Skin epidermis (tissue), 12 donors: Measurements from ENCODE around the gene CCDC88B.

Source experiments
- H3K27ac ChIP-seq, 21 experiments: fragments of 200-600 bp; sonication (generic) in 11 of 21; one replicate each; pipeline ENCODE4 v1.5.0; 2020; ENCODE audit warnings: mild to moderate bottlenecking in 3 of 21, inconsistent platforms in 2 of 21, moderate library complexity in 2 of 21
- H3K4me3 ChIP-seq, 7 experiments: fragments of 200-600 bp; sonication (generic) in 2 of 7; one replicate each; pipeline ENCODE4 v1.5.0; 2020; ENCODE audit warnings: inconsistent platforms in 2 of 7, mild to moderate bottlenecking in 2 of 7, moderate library complexity in 1 of 7

The CCDC88B gene

GRCh38 chr11:64371201-64371600 is 31.2 kb downstream of the CCDC88B start:
- Histone ChIP-seq H3K4me3 (no peak overlapping the region), H3K27ac (no peak overlapping the region)

- no peak overlapping the region for H3K4me3 ChIP-seq
- no peak overlapping the region for H3K27ac ChIP-seq
Measured at GRCh38 chr11:64372021-64372420, 32.0 kb downstream of the CCDC88B start.

- Histone ChIP-seq H3K27ac (no peak overlapping the region), H3K4me3 (no peak overlapping the region)
Measured at GRCh38 chr11:64372802-64373597, 33.0 kb downstream of the CCDC88B start.

- H3K27ac ChIP-seq, result no peak overlapping the region
Measured at GRCh38 chr11:64373598-64373974, 33.6 kb downstream of the CCDC88B start.

GRCh38 chr11:64376071-64376470 is 36.1 kb downstream of the CCDC88B start:
- H3K27ac ChIP-seq, result no peak overlapping the region

More at GRCh38 chr11:64373598-64373974, 33.6 kb downstream of the CCDC88B start:
- no peak overlapping the region for H3K4me3 ChIP-seq

GRCh38 chr11:64378335-64378880 is 38.4 kb downstream of the CCDC88B start:
- Histone ChIP-seq H3K4me3 (no peak overlapping the region), H3K27ac (no peak overlapping the region)

More at GRCh38 chr11:64376071-64376470, 36.1 kb downstream of the CCDC88B start:
- no peak overlapping the region for H3K4me3 ChIP-seq

GRCh38 chr11:64379160-64379559 is 39.2 kb downstream of the CCDC88B start:
- H3K27ac ChIP-seq, result no peak overlapping the region
- no peak overlapping the region for H3K4me3 ChIP-seq

- Histone ChIP-seq H3K27ac (no peak overlapping the region), H3K4me3 (no peak overlapping the region)
Measured at GRCh38 chr11:64379817-64380709, 40.1 kb downstream of the CCDC88B start.

- no peak overlapping the region for H3K4me3 ChIP-seq
- no peak overlapping the region for H3K27ac ChIP-seq
Measured at GRCh38 chr11:64381350-64381749, 41.3 kb downstream of the CCDC88B start.

- H3K27ac ChIP-seq, result no peak overlapping the region
- H3K4me3 ChIP-seq, result no peak overlapping the region
Measured at GRCh38 chr11:64382047-64382446, 42.0 kb downstream of the CCDC88B start.

GRCh38 chr11:64382586-64382985 is 42.6 kb downstream of the CCDC88B start:
- no peak overlapping the region for H3K4me3 ChIP-seq
- H3K27ac ChIP-seq, result no peak overlapping the region

GRCh38 chr11:64383580-64383979 is 43.6 kb downstream of the CCDC88B start:
- H3K4me3 ChIP-seq, result no peak overlapping the region
- H3K27ac ChIP-seq, result no peak overlapping the region

- no peak overlapping the region for H3K27ac ChIP-seq
- no peak overlapping the region for H3K4me3 ChIP-seq
Measured at GRCh38 chr11:64384028-64384737, 44.2 kb downstream of the CCDC88B start.

GRCh38 chr11:64384981-64385944 is 45.3 kb downstream of the CCDC88B start:
- no peak overlapping the region for H3K27ac ChIP-seq
- no peak overlapping the region for H3K4me3 ChIP-seq

GRCh38 chr11:64385945-64386704 is 46.1 kb downstream of the CCDC88B start:
- H3K4me3 ChIP-seq, result no peak overlapping the region
- peak overlapping the region in 2 of 21 experiments; percentile 27 to 28 for H3K27ac ChIP-seq

- Histone ChIP-seq H3K27ac (no peak overlapping the region), H3K4me3 (no peak overlapping the region)
Measured at GRCh38 chr11:64387916-64388315, 47.9 kb downstream of the CCDC88B start.

- no peak overlapping the region for H3K4me3 ChIP-seq
- no peak overlapping the region for H3K27ac ChIP-seq
Measured at GRCh38 chr11:64388894-64389293, 48.9 kb downstream of the CCDC88B start.

GRCh38 chr11:64389851-64390250 is 49.8 kb downstream of the CCDC88B start:
- Histone ChIP-seq H3K27ac (no peak overlapping the region), H3K4me3 (no peak overlapping the region)
